Measurements from ENCODE around the gene ITIH1.

- TF ChIP-seq, protein P1, sequence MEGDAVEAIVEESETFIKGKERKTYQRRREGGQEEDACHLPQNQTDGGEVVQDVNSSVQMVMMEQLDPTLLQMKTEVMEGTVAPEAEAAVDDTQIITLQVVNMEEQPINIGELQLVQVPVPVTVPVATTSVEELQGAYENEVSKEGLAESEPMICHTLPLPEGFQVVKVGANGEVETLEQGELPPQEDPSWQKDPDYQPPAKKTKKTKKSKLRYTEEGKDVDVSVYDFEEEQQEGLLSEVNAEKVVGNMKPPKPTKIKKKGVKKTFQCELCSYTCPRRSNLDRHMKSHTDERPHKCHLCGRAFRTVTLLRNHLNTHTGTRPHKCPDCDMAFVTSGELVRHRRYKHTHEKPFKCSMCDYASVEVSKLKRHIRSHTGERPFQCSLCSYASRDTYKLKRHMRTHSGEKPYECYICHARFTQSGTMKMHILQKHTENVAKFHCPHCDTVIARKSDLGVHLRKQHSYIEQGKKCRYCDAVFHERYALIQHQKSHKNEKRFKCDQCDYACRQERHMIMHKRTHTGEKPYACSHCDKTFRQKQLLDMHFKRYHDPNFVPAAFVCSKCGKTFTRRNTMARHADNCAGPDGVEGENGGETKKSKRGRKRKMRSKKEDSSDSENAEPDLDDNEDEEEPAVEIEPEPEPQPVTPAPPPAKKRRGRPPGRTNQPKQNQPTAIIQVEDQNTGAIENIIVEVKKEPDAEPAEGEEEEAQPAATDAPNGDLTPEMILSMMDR (IDR thresholded peaks at IDR 0.05), result peak; percentile 59
- TF ChIP-seq SIN3A (IDR thresholded peaks at IDR 0.05; ENCODE audit: borderline replicate concordance, insufficient read depth, low read depth, low read length) (no peak), POLR2AphosphoS5 (IDR thresholded peaks at IDR 0.05; ENCODE audit: low read depth, low read length) (no peak), REST (IDR thresholded peaks at IDR 0.05; ENCODE audit: insufficient read depth in 1 of 2, low read depth in 2 of 2, low read length in 1 of 2) (no peak), TCF7L2 (IDR thresholded peaks at IDR 0.05; ENCODE audit: low read depth, low read length) (no peak)
Measured at GRCh38 chr3:52742418-52743041, 34.9 kb upstream of the ITIH1 start.

Measured in Panc1 (cell line).